ENCODE results near the gene GOLGA8N.

GOLGA8N gene

DNA sequence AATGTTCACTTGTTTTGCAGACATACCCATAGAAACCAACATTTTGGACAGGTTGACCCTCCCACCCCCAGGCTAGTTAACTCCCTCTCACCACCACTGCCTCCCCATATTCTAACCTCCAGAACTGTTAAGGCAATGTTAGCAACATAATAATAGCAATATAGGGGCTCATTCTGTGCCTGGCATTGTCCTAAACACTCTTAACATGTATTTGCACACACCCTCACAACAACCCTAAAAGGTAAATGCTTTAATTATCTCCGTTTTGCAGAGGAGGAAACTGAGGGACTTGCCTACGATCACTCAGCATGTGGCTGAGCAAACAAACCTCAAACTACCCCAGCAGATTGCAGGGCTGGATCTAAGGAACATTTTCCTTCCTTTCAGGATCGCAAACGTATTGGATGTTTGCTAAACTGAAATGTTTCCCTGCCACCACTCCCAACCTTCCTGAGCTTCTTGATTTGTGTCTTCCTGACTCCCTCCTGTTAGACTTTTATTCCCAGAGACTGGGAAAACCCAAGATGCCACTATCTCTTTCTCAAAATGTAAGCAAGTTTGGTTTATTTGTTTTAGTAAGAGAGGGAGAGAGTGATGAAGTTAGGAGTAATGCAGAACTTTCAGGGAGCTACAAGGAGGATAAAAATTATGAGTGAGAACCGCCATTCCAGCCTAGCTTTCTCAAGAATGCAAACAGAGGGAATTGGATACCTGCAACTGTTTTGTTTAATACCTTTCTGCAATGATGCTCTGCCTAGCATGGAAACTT is 49.6 kb downstream of the GOLGA8N start:
- no peaks in the 10 kb centered on the region for H3K27me3 ChIP-seq (ENCODE audit: insufficient read depth, low read length, poor library complexity)
- H3K27ac ChIP-seq (ENCODE audit: low read length): no peak overlapping the region
- no peak overlapping the region for H3K4me2 ChIP-seq (ENCODE audit: insufficient read depth, low read length)
- no peak for DNase-seq
- no peaks in the 10 kb centered on the region for H3K79me2 ChIP-seq (ENCODE audit: insufficient read depth, low read length)
- no peaks in the 10 kb centered on the region for H3K4me1 ChIP-seq (ENCODE audit: insufficient read depth, low read length)
- no peak for ATAC-seq (ENCODE audit: insufficient read depth, low read depth)
- H4K20me1 ChIP-seq (ENCODE audit: insufficient read depth, low read length): no peaks in the 10 kb centered on the region; the same call in 1 of the 2 replicates
- H2AFZ ChIP-seq (ENCODE audit: low read depth, low read length): no peak overlapping the region
- H3K9ac ChIP-seq (ENCODE audit: low read depth, low read length): no peak overlapping the region
- no peak for TF ChIP-seq EZH2 (IDR thresholded peaks at IDR 0.05; ENCODE audit: borderline replicate concordance, low read depth, low read length, severe bottlenecking)
- TF ChIP-seq, protein P1, sequence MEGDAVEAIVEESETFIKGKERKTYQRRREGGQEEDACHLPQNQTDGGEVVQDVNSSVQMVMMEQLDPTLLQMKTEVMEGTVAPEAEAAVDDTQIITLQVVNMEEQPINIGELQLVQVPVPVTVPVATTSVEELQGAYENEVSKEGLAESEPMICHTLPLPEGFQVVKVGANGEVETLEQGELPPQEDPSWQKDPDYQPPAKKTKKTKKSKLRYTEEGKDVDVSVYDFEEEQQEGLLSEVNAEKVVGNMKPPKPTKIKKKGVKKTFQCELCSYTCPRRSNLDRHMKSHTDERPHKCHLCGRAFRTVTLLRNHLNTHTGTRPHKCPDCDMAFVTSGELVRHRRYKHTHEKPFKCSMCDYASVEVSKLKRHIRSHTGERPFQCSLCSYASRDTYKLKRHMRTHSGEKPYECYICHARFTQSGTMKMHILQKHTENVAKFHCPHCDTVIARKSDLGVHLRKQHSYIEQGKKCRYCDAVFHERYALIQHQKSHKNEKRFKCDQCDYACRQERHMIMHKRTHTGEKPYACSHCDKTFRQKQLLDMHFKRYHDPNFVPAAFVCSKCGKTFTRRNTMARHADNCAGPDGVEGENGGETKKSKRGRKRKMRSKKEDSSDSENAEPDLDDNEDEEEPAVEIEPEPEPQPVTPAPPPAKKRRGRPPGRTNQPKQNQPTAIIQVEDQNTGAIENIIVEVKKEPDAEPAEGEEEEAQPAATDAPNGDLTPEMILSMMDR (IDR thresholded peaks at IDR 0.05; ENCODE audit: borderline replicate concordance, extremely low read depth, low read length, poor library complexity, severe bottlenecking): no peak
- H3K36me3 ChIP-seq (ENCODE audit: insufficient read depth, low read length): peaks cover 27% of the 10 kb centered on the region; the same call in 1 of the 2 replicates
- H3K9me3 ChIP-seq (ENCODE audit: insufficient read depth, low read length, severe bottlenecking): no peaks in the 10 kb centered on the region
- H3K4me3 ChIP-seq (ENCODE audit: low read depth in 1 of 2, low read length in 2 of 2): no peak overlapping the region

DNA sequence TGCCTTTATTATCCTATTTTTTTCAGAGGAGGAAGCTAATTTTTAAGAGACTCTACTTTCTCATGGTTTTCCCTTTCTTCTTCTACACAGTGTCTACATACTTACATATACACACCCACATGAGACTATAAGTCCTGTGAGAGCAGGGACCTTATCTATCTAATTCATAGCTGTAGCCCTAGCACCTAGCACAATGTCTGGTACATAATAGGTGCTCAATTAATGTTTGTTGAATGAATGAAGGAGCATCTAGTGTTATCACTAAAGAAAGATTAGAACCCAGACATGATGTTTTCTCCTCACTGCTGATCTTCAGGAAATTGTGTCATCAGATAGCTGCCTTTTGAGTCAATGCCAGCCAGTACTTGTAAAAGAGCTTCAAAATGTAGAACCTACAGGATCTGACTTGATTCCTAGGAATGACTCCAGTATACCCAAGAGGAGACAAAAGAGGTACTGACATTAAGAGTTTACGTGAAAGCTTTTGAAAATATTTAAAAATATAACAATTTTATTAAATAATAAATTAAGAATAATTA is 50.7 kb downstream of the GOLGA8N start:
- H3K4me3 ChIP-seq (ENCODE audit: low read depth in 1 of 2, low read length in 2 of 2): no peak overlapping the region
- no peak overlapping the region for H3K27ac ChIP-seq (ENCODE audit: low read length)
- no peak overlapping the region for H3K9ac ChIP-seq (ENCODE audit: low read depth, low read length)
- TF ChIP-seq EZH2 (IDR thresholded peaks at IDR 0.05; ENCODE audit: borderline replicate concordance, low read depth, low read length, severe bottlenecking): no peak
- TF ChIP-seq, protein P1 (IDR thresholded peaks at IDR 0.05; ENCODE audit: borderline replicate concordance, extremely low read depth, low read length, poor library complexity, severe bottlenecking): no peak
- ATAC-seq (ENCODE audit: insufficient read depth, low read depth) (no peak), DNase-seq (no peak)
- H3K4me2 ChIP-seq (ENCODE audit: insufficient read depth, low read length): no peak overlapping the region
- no peaks in the 10 kb centered on the region for H3K27me3 ChIP-seq (ENCODE audit: insufficient read depth, low read length, poor library complexity)
- H3K9me3 ChIP-seq (ENCODE audit: insufficient read depth, low read length, severe bottlenecking): no peaks in the 10 kb centered on the region
- no peaks in the 10 kb centered on the region for H3K79me2 ChIP-seq (ENCODE audit: insufficient read depth, low read length)
- H3K4me1 ChIP-seq (ENCODE audit: insufficient read depth, low read length): no peaks in the 10 kb centered on the region
- no peaks in the 10 kb centered on the region; the same call in 1 of the 2 replicates for H4K20me1 ChIP-seq (ENCODE audit: insufficient read depth, low read length)
- H3K36me3 ChIP-seq (ENCODE audit: insufficient read depth, low read length): peaks cover 24% of the 10 kb centered on the region; the same call in 1 of the 2 replicates
- no peak overlapping the region for H2AFZ ChIP-seq (ENCODE audit: low read depth, low read length)

GRCh38 chr15:32646291-32646690 is 53.0 kb downstream of the GOLGA8N start:
- Histone ChIP-seq H3K36me3 (ENCODE audit: insufficient read depth, low read length) (peaks cover 16% of the 10 kb centered on the region; the same call in 1 of the 2 replicates), H3K27ac (ENCODE audit: low read length) (no peak overlapping the region)

More at GRCh38 chr15:32646291-32646690, 53.0 kb downstream of the GOLGA8N start:
- no peaks in the 10 kb centered on the region for H3K4me1 ChIP-seq (ENCODE audit: insufficient read depth, low read length)
- no peak overlapping the region for H3K9ac ChIP-seq (ENCODE audit: low read depth, low read length)
- no peaks in the 10 kb centered on the region for H4K20me1 ChIP-seq (ENCODE audit: insufficient read depth, low read length)
- no peaks in the 10 kb centered on the region for H3K79me2 ChIP-seq (ENCODE audit: insufficient read depth, low read length)
- H3K4me3 ChIP-seq (ENCODE audit: low read depth in 1 of 2, low read length in 2 of 2): no peak overlapping the region
- H3K4me2 ChIP-seq (ENCODE audit: insufficient read depth, low read length): no peak overlapping the region
- no peak for ATAC-seq (ENCODE audit: insufficient read depth, low read depth)
- TF ChIP-seq, protein P1 (IDR thresholded peaks at IDR 0.05; ENCODE audit: borderline replicate concordance, extremely low read depth, low read length, poor library complexity, severe bottlenecking): no peak
- no peak for TF ChIP-seq EZH2 (IDR thresholded peaks at IDR 0.05; ENCODE audit: borderline replicate concordance, low read depth, low read length, severe bottlenecking)
- H2AFZ ChIP-seq (ENCODE audit: low read depth, low read length): no peak overlapping the region
- H3K9me3 ChIP-seq (ENCODE audit: insufficient read depth, low read length, severe bottlenecking): no peaks in the 10 kb centered on the region
- no peaks in the 10 kb centered on the region for H3K27me3 ChIP-seq (ENCODE audit: insufficient read depth, low read length, poor library complexity)
- no peak for DNase-seq
